Ureter (tissue), 1 donor: ENCODE results near the gene SPDYE6. TPM values are rescaled to one million over a fixed set of nuclear protein-coding genes. Genes with fewer than 3 reads are reported as not detected.
"Not testable (repeated sequence)": the region's sequence is repeated elsewhere in the genome, so short reads cannot be mapped to it uniquely, and the experiment has no call there.

Experiments
- DNase-seq: peaks from one replicate; pipeline ENCODE4 v3.0.0-alpha.2; 2020; ENCODE audit warnings: low spot score
- total RNA-seq: library from RNA; stranded (reverse); gene quantifications from one replicate; pipeline ENCODE4 v1.2.4, GENCODE V29; 2023
- donor health status: DM: yes; HTN: yes; CAD: no.

The SPDYE6 gene
- total RNA-seq, 1 donor from 2014 or later = not detected

DNA sequence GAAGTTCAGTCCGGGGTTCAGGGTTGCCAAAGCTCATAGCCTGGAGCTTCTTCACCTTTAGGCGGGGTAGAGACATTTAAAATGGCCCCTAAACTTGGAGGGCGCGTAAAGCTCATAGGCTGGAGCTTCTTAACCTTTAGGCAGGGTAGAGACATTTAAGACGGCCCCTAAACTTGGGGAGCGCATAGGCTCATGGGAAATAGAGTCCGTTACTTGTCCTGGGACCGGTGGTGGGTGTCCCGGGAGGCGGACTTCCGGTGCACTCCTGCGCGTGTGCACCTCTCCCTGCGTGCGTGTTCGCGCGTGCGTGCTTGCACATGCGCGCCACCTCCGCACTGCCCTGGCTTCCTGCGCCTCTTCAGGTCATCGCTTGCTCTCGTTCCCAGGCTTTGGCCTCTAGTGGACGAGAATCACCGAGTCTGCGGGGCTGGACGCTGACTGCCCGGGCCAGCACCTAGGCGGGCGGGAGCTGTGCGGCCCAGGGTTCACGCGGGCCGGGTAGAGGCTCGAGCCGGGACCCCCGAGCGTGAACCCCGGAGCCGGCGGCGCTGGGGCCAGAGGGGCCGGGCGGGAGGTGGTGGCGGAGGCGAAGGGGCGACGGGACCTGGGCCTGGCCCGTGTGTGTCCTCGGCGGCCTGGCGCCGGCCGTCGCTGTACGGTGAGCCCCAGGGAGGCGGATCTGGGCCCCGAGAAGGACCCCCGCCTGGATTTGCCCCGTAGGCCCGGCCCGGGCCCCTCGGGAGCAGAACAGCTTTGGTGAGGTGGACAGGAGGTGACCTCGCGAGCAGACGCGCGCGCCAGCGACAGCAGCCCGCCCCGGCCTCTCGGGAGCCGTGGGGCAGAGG lies 7.5 kb upstream of the SPDYE6 start:
- peak; percentile 96 for DNase-seq

DNA sequence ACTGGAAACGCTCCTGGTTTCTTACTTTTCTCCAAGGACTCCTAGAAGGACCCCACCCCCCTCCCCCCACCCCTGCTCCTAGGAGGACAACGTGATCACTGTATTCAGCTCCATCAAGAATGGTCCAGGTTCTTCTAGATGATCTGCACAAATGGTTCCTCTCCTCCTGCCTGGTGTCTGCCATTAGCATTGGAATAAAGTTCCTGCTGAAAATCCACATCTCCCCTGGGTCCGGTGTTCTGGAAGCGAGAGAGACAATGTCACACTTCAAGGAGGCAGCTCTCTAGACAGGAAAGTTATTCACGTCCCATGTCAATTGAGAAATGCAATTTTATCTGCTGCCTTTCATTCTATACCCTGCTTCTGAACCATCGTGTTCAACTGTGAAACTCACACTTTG lies 9.3 kb downstream of the SPDYE6 start:
- DNase-seq = not testable (repeated sequence)

DNA sequence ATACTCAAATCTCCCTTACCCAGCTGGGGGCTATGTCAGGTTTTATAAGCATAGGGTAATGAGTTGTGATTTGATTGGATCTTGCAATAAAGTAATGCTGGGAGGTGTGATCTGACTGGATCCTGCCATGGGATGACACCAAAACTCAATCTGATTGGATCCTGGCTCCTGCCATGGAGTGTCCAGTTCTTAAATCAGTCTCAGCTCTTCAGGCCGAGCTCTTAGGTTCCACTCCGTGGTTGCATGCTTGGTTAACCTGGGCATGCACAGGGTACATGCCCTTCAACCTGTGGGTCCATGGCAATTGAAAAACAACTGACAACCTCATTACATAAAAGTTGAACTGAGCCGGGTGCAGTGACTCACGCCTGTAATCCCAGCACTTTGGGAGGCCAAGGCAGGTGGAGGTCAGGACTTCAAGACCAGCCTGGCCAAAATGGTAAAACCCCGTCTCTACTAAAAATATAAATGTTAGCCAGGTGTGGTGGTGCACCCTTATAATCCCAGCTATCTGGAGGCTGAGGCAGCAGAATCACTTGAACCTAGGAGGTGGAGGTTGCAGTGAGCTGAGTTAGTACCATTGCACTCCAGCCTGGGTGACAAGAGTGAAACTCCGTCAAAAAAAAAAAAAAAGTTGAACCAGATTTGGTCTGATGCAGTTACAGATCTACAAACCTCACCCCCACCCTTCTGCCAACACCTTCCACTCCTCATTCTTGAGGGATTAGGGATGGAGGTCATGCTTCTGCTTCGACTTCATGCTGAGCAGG lies 15.5 kb downstream of the SPDYE6 start:
- not testable (repeated sequence) for DNase-seq

DNA sequence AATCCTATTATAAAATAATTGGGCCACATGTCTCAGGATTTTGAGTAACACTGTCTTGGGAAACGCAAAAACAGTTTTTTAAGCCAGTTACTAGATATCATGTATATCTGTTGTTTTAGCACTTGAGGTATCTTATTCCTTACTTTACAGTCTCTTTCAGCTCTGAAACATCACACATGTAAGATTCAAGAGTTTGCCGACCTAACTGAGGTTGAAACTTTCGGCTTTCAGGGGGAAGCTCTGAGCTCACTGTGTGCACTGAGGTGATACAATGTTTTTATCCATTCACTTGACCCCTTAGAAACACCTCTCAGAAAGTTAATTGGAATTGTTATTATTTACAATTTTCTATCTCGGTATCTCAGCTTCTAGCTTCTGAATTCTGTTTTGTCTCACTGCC lies 18.8 kb downstream of the SPDYE6 start:
- not testable (repeated sequence) for DNase-seq

DNA sequence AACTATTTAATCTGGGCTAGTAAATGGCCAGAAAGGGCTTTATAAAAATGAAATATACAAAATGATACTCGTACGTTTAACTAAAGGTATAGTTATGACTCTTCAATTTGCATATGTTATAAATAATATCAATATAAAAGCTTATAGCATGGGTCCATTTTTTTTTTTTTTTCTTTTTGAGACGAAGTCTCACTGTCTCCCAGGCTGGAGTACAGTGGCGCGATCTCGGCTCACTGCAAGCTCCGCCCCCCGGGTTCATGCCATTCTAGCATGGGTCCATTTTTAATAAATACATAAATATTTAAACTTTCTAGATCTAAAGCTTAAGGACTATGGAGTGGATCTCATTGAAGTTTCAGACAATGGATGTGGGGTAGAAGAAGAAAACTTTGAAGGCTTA lies 19.2 kb downstream of the SPDYE6 start:
- not testable (repeated sequence) for DNase-seq

DNA sequence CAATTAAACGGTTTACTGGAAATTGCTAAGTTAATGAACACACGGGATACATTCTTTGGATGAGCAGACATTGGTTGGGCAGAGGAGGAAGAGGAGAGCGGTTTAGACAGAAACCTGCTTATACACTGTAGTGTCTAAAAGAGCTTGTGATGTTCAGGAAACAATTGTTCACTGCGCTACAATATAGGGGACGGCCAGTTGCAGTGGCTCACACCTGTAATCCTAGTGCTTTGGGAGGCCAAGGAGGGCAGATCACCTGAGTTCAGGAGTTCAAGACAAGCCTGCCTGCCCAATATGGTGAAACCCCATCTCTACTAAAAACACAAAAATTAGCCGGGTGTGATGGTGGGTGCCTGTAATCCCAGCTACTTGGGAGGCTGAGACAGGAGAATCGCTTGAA lies 20.7 kb downstream of the SPDYE6 start:
- DNase-seq = not testable (repeated sequence)

DNA sequence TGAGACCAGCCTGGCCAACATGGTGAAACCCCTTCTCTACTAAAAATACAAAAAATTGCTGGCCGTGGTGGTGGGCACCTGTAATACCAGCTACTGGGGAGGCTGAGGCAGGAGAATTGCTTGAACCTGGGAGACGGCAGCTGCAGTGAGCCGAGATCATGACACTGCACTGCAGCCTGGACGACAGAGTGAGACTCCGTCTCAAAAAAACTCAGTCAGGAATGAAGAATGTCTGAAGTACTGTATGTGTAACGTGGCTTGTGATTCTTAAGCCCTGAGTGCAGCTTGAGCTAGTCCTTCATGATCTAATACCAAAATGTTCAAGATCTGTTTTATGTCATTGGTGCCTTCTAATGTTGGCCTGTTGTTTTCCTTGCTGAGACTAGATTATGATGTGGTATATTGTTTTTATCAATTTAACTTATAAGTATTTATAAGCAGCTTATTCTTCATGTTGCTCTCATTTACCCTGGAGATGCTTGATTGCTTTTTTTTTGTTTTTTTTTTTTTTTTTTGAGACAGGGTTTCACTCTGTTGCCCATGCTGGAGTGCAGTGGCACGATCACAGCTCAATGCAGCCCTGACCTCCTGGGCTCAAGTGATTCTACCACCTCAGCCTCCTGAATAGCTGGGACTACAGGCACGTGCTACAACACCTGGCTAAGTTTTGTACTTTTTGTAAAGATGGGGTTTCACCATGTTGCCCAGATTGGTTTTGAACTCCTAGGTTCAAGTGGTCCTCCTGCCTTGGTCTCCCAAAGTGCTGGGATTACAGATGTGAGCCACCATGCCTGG lies 25.4 kb downstream of the SPDYE6 start:
- not testable (repeated sequence) for DNase-seq

DNA sequence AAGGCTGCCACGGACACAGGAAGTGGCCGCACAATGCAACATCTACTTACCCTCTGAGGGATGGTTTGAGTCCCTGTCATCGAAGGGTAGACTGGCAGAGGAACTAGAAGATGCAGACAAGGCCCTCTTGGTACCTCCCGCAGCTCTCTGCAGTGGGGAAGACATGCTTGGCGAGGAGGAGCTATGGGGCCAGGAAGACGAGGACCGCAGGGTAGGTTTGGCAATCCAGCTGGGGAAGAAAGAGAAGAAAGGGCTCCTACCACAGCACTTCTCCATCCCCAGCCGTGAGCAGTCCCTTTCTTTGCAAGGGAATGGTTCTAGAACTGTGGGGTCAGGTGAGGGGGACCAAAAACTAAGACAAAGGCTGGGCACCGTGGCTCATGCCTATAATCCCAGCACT lies 26.9 kb downstream of the SPDYE6 start:
- not testable (repeated sequence) for DNase-seq

DNA sequence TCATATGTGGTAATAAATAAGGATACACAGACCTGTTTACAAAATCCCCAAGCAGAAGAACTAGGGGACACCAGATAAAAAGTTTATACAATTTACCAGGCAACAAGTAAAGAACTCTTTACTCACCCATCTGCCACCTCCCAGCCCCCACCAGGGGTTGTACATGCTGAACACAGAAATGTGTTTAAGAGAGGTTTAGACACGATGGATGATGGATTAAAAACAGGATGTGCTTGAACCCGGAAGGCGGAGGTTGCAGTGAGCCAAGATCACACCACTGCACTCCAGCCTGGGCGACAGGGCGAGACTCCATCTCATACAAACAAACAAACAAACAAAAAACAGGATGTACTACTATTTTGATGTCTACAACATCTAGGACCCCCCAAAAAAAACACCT lies 27.4 kb downstream of the SPDYE6 start:
- not testable (repeated sequence) for DNase-seq

DNA sequence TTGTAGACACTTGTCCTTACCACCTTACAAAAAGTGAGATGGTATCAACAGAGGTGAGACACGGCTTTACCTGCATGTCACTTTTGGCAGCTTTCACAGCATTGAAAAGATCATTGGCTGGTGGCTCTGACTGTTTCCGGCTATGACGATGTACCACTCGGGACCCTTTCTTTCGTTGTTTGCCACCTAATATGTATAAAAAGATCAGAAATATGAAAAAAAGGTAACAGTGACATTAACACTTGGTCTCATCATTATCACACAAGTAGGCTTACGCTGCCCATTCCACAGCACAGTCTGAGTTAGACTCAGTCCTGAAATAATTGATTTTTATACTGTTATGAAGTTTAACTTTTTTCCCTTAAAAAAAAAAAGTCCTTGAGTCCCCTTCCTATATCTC lies 29.1 kb downstream of the SPDYE6 start:
- DNase-seq = not testable (repeated sequence)

DNA sequence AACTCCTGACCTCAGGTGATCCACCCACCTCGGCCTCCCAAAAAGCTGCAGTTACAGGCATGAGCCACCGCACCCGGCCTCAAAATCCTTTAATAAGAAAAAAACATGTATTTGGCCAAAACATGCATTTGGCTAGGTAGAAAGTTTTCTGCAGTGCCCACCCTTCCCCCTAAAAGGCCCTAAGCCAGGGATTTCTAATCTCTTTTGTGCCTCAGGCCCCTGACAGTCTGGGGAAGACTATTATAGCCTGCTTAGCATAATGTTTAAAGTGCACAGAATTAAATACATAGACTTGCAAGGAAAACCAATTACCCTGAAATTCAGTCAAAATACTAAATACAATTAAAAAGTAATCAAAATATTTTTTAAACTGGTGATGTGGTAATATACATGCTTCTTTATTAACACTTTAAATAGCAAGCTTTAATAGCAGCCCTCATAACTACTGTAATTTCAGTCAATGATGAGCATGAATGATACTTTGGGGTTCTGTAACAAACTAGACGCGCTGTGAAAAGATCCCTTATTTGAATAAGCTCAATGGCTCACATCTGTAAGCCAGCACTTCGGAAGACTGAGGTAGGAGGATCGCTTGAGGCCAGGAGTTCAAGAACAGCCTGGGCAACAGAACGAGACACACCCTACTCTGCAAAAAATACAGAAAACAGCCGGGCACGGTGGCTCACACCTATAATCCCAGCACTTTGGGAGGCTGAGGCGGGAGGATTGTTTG lies 29.9 kb downstream of the SPDYE6 start:
- DNase-seq = no peak

DNA sequence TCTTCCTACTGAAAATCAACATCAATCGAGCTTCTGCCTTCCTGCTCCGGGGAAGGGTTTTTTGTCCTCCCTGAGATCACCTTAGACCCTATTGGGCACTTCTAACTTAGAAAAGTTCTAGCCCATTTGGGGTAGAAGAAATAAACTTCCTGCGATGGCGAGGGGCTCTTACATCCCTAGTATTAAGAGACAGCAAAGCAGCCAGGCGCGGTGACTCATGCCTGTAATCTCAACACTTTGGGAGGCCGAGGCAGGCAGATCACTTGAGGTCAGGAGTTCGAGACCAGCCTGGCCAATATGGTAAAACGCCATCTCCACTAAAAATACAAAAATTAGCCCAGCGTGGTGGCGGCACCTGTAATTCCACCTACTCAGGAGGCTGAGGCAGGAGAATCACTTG lies 31.1 kb downstream of the SPDYE6 start:
- not testable (repeated sequence) for DNase-seq

DNA sequence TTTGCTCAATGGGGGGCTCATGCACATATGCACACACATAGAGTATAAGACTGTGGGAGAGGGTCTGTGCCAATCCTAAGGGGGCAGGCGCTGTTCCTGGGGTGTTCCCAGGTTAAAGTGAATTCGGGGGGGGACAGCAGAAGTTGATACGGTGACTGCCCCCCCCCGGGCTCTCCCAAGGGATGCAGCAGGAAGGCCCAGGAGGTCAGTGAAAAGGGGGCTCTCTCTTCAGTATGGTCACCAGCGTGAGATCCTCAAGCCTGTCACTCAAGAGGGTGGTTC lies 32.4 kb downstream of the SPDYE6 start:
- DNase-seq = no peak

DNA sequence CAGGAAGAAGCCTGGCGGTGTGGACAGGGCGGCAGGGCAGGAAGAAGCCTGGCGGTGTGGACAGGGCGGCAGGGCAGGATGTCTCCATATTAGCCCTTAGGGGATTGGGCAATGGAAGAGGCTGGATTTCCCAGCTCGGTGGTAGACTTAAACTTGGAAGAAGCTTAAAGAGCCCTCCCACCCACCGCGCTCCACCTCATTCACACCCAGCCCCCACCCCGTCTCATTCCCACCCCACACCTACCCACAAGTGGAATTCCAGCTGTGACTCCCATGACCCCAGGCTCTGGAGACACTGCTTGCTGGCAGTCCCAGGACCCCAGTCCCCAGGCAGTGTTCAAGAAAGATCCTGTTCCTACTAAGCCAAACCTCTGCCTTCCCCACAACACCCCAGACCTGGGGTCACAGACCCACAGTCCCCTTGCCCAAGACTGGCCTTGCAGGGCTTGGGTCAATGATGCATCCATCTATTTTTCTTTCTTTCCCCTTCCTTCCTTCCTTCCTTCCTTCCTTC lies 34.0 kb downstream of the SPDYE6 start:
- DNase-seq = peak; percentile 24

DNA sequence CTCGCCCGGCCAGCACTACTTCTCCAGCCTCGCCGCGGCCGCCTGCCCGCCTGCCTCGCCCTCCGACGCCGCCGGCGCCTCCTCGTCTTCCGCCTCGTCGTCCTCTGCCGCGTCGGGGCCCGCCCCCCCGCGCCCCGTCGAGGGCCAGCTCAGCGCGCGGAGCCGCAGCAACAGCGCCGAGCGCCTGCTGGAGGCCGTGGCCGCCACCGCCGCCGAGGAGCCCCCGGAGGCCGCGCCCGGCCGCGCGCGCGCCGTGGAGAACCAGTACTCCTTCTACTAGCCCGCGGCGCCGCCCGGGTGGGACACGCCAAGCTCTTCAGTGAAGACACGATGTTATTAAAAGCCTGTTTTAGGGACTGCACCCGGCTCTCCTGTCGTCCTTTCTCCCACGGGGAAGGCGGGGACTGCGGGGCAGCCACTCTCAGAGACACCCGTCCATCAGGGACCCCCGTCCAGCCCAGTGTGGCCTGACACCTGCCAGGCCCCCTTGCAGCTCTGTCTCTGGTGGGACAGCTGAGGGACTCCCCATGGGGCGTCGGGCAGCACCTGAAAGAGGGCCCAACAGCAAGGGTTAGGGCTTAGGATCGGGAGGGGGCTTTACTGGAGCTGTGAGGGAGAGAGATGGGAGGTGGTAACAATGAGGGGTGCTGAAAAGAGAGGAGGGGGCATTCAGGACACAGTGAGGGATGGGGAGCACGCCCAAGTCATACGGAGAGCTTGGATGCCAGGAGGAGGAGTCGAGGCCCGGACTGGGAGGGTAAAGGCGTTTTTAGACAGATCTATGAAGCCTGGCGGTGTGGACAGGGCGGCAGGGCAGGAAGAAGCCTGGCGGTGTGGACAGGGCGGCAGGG lies 34.7 kb downstream of the SPDYE6 start:
- peak; percentile 39 for DNase-seq

DNA sequence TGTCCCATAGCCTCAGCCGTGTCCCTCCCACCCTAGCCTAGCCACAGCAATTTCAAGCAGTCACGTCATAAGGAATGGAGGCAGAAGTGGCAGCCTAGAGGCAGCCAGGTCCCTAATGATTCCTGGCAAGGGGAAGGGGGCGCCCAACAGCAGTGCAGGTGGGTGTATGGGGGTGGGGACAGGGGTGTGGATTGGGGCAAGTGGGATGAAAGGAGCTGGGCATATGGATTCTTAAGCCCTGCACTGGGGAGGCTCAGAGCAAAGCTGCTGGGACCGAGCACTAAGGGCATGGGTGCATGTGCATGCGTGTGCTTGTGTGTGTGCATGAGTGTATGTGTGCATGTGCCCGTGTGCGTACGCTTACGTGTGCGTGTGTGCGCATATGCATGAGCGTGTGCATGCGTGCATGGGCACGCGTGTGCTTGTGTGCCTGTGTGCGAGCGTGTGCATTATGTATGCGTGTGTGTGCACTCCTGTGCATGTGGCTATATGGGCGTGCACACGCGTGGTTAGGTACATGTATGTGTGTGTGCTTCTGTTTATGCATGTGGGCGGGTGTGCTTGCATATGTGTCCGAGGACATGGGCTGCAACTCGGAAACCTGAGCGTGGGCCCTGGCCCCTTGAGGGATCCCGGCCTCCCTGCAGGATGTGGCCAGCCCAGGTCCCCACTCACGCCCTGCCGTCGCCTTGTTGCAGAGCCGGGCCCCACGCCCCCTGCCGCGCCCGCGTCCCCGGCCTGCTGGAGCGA lies 35.5 kb downstream of the SPDYE6 start:
- no peak for DNase-seq

DNA sequence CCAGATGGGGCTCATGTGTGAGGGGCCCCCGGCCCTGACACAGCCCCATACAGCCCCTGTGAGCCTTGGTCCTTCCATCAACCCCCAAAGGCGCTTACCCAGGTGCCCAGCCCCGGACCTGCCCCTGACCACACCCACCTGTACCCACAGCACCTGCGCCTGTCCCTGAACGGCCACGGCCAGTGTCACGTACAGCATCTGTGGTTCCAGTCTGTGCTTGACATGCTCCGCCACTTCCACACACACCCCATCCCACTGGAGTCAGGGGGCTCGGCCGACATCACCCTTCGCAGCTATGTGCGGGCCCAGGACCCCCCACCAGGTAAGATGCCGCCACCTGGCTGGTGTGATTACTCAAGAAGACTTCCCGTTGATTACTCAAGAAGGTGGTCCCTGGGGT lies 36.1 kb downstream of the SPDYE6 start:
- DNase-seq = no peak

DNA sequence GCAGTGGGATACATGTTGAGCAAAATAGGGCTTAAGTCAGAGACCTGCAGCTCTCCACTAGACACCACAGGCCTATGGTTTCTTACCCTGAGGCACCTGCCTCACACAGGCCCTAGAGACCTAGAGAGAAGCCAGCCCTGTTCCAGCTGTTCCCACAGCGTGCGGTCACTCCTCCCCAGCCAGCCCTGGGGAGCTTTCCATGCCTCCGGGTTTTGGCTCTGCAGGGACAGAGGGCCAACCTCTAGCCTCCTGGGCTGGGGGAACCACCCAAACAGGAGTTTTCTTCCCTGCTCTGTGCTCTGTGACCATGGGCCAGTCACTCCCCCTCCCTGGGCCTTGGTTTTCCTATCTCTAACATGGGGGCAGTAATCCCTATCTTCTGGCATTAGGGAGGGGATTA lies 36.6 kb downstream of the SPDYE6 start:
- DNase-seq = no peak

DNA sequence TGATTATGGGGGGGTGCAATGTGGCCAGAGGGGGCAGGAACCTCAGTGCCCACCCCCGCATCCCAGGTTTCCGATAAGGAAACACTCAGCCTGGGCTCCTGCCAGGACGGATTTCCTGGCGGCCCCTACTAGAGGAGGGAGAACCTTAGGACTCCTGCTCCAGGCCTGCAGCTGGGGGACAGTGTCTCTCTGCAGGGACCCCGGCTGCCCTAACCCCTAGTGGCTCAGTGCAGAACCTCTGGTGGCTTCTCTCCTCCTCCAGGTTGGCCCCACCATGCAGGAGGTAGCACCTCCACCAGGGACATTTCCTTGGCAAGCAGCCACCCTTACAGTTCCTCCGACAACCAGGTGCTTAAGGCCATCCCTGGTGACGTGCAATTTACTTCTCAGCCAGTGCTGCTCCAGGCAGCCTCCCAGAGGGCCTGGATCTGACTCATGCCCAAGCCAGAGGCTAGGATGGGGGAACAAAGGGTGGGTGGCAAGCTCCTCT lies 37.7 kb downstream of the SPDYE6 start:
- DNase-seq = no peak
